Measurements from ENCODE around the gene TRIM67. TPM values are rescaled to one million over a fixed set of nuclear protein-coding genes. Genes with fewer than 3 reads are reported as not detected.

TRIM67 gene
- total RNA-seq, 1 donor from 2014 or later = not detected

- Histone ChIP-seq H3K4me3 (no peak overlapping the region), H3K27me3 (ENCODE audit: low read depth) (no peaks in the 10 kb centered on the region), H3K36me3 (peaks cover 24% of the 10 kb centered on the region), H3K4me1 (no peaks in the 10 kb centered on the region), H3K9me3 (no peaks in the 10 kb centered on the region), H3K27ac (no peak overlapping the region)
- no peak for TF ChIP-seq CTCF (IDR thresholded peaks at IDR 0.05)
- ATAC-seq (no peak), DNase-seq (no peak)
- intact Hi-C loops (cut with DNase I) = no loop called here
These were observed 57.9 kb downstream of the TRIM67 start for GRCh38 chr1:231219422-231220401.

- H3K27ac ChIP-seq = no peak overlapping the region
- no peaks in the 10 kb centered on the region for H3K4me1 ChIP-seq
- H3K36me3 ChIP-seq = peaks cover 35% of the 10 kb centered on the region
- no peaks in the 10 kb centered on the region for H3K27me3 ChIP-seq (ENCODE audit: low read depth)
- H3K4me3 ChIP-seq = no peak overlapping the region
- DNase-seq (no peak), ATAC-seq (no peak)
- H3K9me3 ChIP-seq = no peaks in the 10 kb centered on the region
- no peak for TF ChIP-seq CTCF (IDR thresholded peaks at IDR 0.05)
- intact Hi-C loops (cut with DNase I) = no loop called here
These were observed 58.9 kb downstream of the TRIM67 start for GRCh38 chr1:231220801-231221200.

- Histone ChIP-seq H3K27me3 (ENCODE audit: low read depth) (no peaks in the 10 kb centered on the region), H3K4me1 (no peaks in the 10 kb centered on the region), H3K4me3 (no peak overlapping the region), H3K27ac (no peak overlapping the region), H3K36me3 (peaks cover 81% of the 10 kb centered on the region), H3K9me3 (no peaks in the 10 kb centered on the region)
- intact Hi-C loops (cut with DNase I) = no loop called here
- no peak for TF ChIP-seq CTCF (IDR thresholded peaks at IDR 0.05)
- ATAC-seq (no peak), DNase-seq (no peak)
These were observed 64.3 kb downstream of the TRIM67 start for GRCh38 chr1:231226156-231226555.

- H3K27me3 ChIP-seq (ENCODE audit: low read depth) = no peaks in the 10 kb centered on the region
- no peak overlapping the region for H3K27ac ChIP-seq
- peaks cover 49% of the 10 kb centered on the region for H3K36me3 ChIP-seq
- DNase-seq = no peak
- intact Hi-C loops (cut with DNase I) = no loop called here
- TF ChIP-seq CTCF (IDR thresholded peaks at IDR 0.05) = no peak
- H3K4me1 ChIP-seq = peaks cover 2% of the 10 kb centered on the region
- no peaks in the 10 kb centered on the region for H3K9me3 ChIP-seq
- H3K4me3 ChIP-seq = no peak overlapping the region
- no peak for ATAC-seq
These were observed 69.7 kb downstream of the TRIM67 start for GRCh38 chr1:231231511-231231910.

- Histone ChIP-seq H3K4me3 (no peak overlapping the region), H3K9me3 (no peaks in the 10 kb centered on the region), H3K4me1 (peaks cover 4% of the 10 kb centered on the region), H3K36me3 (peaks cover 50% of the 10 kb centered on the region), H3K27ac (no peak overlapping the region), H3K27me3 (ENCODE audit: low read depth) (no peaks in the 10 kb centered on the region)
- intact Hi-C loops (cut with DNase I) = no loop called here
- no peak for TF ChIP-seq CTCF (IDR thresholded peaks at IDR 0.05)
- ATAC-seq (no peak), DNase-seq (no peak)
These were observed 71.2 kb downstream of the TRIM67 start for GRCh38 chr1:231232870-231233734.

Measured in lower lobe of right lung (tissue), 2 donors.